CD1c-positive myeloid dendritic cell (primary cell): Measurements from ENCODE around the gene FIBP.
"Not testable (repeated sequence)": the region's sequence is repeated elsewhere in the genome, so short reads cannot be mapped to it uniquely, and the experiment has no call there.

Experiments used
- DNase-seq: peaks from one replicate; pipeline ENCODE4 v3.0.0-alpha.2; 2016; ENCODE audit errors: extremely low spot score

The FIBP gene

GRCh38 chr11:65849366-65849765 is 38.9 kb downstream of the FIBP start:
- DNase-seq: no peak

- DNase-seq: not testable (repeated sequence)
Observed at GRCh38 chr11:65848693-65849092, 39.6 kb downstream of the FIBP start.

GRCh38 chr11:65847746-65848145 is 40.5 kb downstream of the FIBP start:
- DNase-seq: no peak

GRCh38 chr11:65844231-65844872 is 43.9 kb downstream of the FIBP start:
- no peak for DNase-seq

- DNase-seq: no peak
Observed at GRCh38 chr11:65843811-65844210, 44.5 kb downstream of the FIBP start.

- no peak for DNase-seq
Observed at GRCh38 chr11:65842144-65842543, 46.1 kb downstream of the FIBP start.

GRCh38 chr11:65834202-65834601 is 54.1 kb downstream of the FIBP start:
- DNase-seq: no peak
